Esophagus squamous epithelium (tissue), 5 donors: ENCODE data around the gene EHHADH. TPM values are rescaled to one million over a fixed set of nuclear protein-coding genes. Genes with fewer than 3 reads are reported as not detected.
A peak's percentile ranks its signal among the peaks of the same experiment; 100 is the strongest.
"Not testable (repeated sequence)": the region's sequence is repeated elsewhere in the genome, so short reads cannot be mapped to it uniquely, and the experiment has no call there.

Source experiments
- DNase-seq: peaks from one replicate; lab custom pipeline; 2025; lab: John Stamatoyannopoulos, UW
- H3K27ac ChIP-seq, 4 donors: fragments of 200-600 bp; sonication (generic); one replicate each; pipeline ENCODE4 v1.5.1; 2016 to 2019; ENCODE audit warnings: mild to moderate bottlenecking in 1 of 4
- H3K27me3 ChIP-seq, 4 donors: fragments of 200-600 bp; sonication (generic); 1 replicate in 3 of 4; 2 replicates in 1 of 4; pipeline versions ENCODE4 v1.5.1 to v1.6.0; 2017 to 2021; ENCODE audit warnings: antibody characterized with exemption in 1 of 4
- H3K36me3 ChIP-seq, 3 donors: fragments of 200-600 bp; sonication (generic); one replicate each; pipeline ENCODE4 v1.5.1; 2016 to 2019
- H3K4me1 ChIP-seq, 3 donors: fragments of 200-600 bp; sonication (generic); one replicate each; pipeline ENCODE4 v1.5.1; 2017 to 2019
- H3K4me3 ChIP-seq, 4 donors: fragments of 200-600 bp; sonication (generic); 1 replicate in 3 of 4; 2 replicates in 1 of 4; pipeline ENCODE4 v1.5.1; 2016 to 2019; ENCODE audit warnings: mild to moderate bottlenecking in 2 of 4, moderate library complexity in 1 of 4
- H3K9me3 ChIP-seq, 3 donors: fragments of 200-600 bp; sonication (generic); one replicate each; pipeline ENCODE4 v1.5.1; 2016 to 2019
- POLR2A ChIP-seq, 4 donors: fragments of 450-650 bp; IDR thresholded peaks; one replicate each; pipeline ENCODE4 v1.6.1; 2017; ENCODE audit warnings: antibody characterized with exemption in 4 of 4, mild to moderate bottlenecking in 4 of 4, moderate library complexity in 3 of 4
- WGBS, 2 donors: methylation state at CpG; one replicate each; pipeline ENCODE4 v1.1.5; 2018; 5-methylcytosine and 5-hydroxymethylcytosine counted together
- intact Hi-C: fragments of 100-400 bp; cut with DNase I; formaldehyde crosslinking; loops from one replicate; pipeline ENCODE4 v1.15.0; 2022
- total RNA-seq, 4 donors: library from RNA; depleted of rRNA; stranded (reverse); fragments of >200 nt; gene quantifications; one replicate each; pipeline ENCODE4 v1.1.0, GENCODE V29; 2016
- TF ChIP-seq, protein P1 (sequence below), 6 experiments: fragments of 450-650 bp in 4 of 6; fragments of 200-600 bp in 2 of 6; sonication (generic) in 2 of 6; IDR thresholded peaks; one replicate each; pipeline ENCODE4 v1.5.1; 2016 to 2019; ENCODE audit warnings: antibody characterized with exemption in 6 of 6, mild to moderate bottlenecking in 4 of 6, moderate library complexity in 4 of 6
- donor health status: DM: yes; HTN: yes; CAD: no.

Gene EHHADH
- total RNA-seq, 4 donors from 2014 or later, result 5.7 to 6.3 (median 5.9) TPM

GRCh38 chr3:185233328-185233727 lies 20.5 kb downstream of the EHHADH start:
- no peak for TF ChIP-seq POLR2A (IDR thresholded peaks at IDR 0.05)
- intact Hi-C loops, result no loop called here
- WGBS, 2 donors, result 89 to 90% methylated on average over 2 of the region's 2 CpGs
- no peak overlapping the region for H3K4me3 ChIP-seq
- no peaks in the 10 kb centered on the region for H3K4me1 ChIP-seq
- no peak overlapping the region for H3K27ac ChIP-seq
- DNase-seq, result no peak
- H3K36me3 ChIP-seq, result peaks cover 0 to 44% (median 4%) of the 10 kb centered on the region in 3 donors
- peaks cover 0 to 47% (median 0%) of the 10 kb centered on the region in 3 donors for H3K9me3 ChIP-seq
- H3K27me3 ChIP-seq, result no peaks in the 10 kb centered on the region

GRCh38 chr3:185226526-185226925 lies 27.3 kb downstream of the EHHADH start:
- WGBS, 2 donors, result 92 to 100% methylated on average over 1 of the region's 1 CpG
- H3K27ac ChIP-seq, intact Hi-C loops, DNase-seq, H3K27me3 ChIP-seq, H3K4me3 ChIP-seq, H3K4me1 ChIP-seq, H3K9me3 ChIP-seq: not testable (repeated sequence)
- H3K36me3 ChIP-seq, result peaks cover 0 to 34% (median 0%) of the 10 kb centered on the region in 3 donors

- no peak for TF ChIP-seq POLR2A (IDR thresholded peaks at IDR 0.05)
- TF ChIP-seq, protein P1, sequence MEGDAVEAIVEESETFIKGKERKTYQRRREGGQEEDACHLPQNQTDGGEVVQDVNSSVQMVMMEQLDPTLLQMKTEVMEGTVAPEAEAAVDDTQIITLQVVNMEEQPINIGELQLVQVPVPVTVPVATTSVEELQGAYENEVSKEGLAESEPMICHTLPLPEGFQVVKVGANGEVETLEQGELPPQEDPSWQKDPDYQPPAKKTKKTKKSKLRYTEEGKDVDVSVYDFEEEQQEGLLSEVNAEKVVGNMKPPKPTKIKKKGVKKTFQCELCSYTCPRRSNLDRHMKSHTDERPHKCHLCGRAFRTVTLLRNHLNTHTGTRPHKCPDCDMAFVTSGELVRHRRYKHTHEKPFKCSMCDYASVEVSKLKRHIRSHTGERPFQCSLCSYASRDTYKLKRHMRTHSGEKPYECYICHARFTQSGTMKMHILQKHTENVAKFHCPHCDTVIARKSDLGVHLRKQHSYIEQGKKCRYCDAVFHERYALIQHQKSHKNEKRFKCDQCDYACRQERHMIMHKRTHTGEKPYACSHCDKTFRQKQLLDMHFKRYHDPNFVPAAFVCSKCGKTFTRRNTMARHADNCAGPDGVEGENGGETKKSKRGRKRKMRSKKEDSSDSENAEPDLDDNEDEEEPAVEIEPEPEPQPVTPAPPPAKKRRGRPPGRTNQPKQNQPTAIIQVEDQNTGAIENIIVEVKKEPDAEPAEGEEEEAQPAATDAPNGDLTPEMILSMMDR (IDR thresholded peaks at IDR 0.05), result no peak
- intact Hi-C loops, result no loop called here
- H3K4me1 ChIP-seq, result no peaks in the 10 kb centered on the region
- H3K36me3 ChIP-seq, result peaks cover 0 to 34% (median 0%) of the 10 kb centered on the region in 3 donors
- H3K4me3 ChIP-seq, result no peak overlapping the region
- no peaks in the 10 kb centered on the region for H3K9me3 ChIP-seq
- no peak for DNase-seq
- no peaks in the 10 kb centered on the region for H3K27me3 ChIP-seq
- no peak overlapping the region for H3K27ac ChIP-seq
Observed at GRCh38 chr3:185225523-185225922, 28.3 kb downstream of the EHHADH start.

DNA sequence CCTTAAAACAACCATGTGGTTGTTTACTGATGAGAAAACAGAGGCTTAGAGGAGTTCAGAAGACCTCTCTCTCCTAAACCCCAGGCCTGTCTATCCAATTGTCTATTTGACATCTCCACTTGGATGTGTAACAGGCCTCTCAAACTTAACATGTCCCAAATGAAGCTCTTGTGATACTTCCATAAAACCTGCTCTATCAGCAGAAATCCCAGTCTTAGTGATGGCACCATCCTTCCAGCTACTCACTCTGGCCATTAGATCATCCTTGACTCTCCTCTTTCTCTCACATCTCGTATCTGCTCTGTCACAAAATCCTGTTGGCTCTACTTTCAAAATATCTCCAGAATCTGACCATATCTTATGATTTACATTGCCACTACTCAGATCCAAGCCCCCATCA lies 28.8 kb downstream of the EHHADH start:
- Histone ChIP-seq H3K27me3 (no peaks in the 10 kb centered on the region), H3K27ac (no peak overlapping the region), H3K9me3 (no peaks in the 10 kb centered on the region), H3K4me3 (no peak overlapping the region), H3K4me1 (no peaks in the 10 kb centered on the region), H3K36me3 (peaks cover 0 to 34% (median 0%) of the 10 kb centered on the region in 3 donors)
- WGBS, 2 donors, result 88 to 100% methylated on average over 1 of the region's 1 CpG
- DNase-seq, result no peak
- TF ChIP-seq POLR2A (IDR thresholded peaks at IDR 0.05), result no peak
- TF ChIP-seq, protein P1 (IDR thresholded peaks at IDR 0.05), result no peak
- intact Hi-C loops, result no loop called here

- H3K4me1 ChIP-seq, result peaks cover 0 to 6% (median 0%) of the 10 kb centered on the region in 3 donors
- no peak for DNase-seq
- intact Hi-C loops, result no loop called here
- no peaks in the 10 kb centered on the region for H3K9me3 ChIP-seq
- H3K27me3 ChIP-seq, result no peaks in the 10 kb centered on the region
- H3K27ac ChIP-seq, result no peak overlapping the region
- no peak overlapping the region for H3K4me3 ChIP-seq
- no peak for TF ChIP-seq POLR2A (IDR thresholded peaks at IDR 0.05)
- TF ChIP-seq, protein P1 (IDR thresholded peaks at IDR 0.05), result no peak
- H3K36me3 ChIP-seq, result peaks cover 0 to 17% (median 0%) of the 10 kb centered on the region in 3 donors
Observed at GRCh38 chr3:185221203-185221602, 32.6 kb downstream of the EHHADH start.

DNA sequence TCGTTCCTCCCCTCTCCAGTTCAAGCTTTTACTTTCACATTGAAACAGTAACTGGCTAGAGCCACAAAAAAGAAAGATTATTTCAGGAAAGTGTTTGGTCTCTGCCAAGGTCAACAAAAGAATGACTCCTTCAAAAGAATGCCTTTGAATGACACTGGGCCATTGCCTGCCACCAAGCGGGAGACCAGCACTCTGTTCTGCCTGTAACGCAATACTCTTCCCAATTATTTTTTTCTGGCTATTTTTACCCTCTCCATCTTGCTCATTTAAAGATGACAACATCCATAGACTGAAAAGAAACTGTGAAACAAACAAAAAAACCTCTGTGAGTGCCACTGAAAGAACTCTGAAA lies 37.3 kb downstream of the EHHADH start:
- TF ChIP-seq, protein P1 (IDR thresholded peaks at IDR 0.05), result no peak
- TF ChIP-seq POLR2A (IDR thresholded peaks at IDR 0.05), result no peak
- no peaks in the 10 kb centered on the region for H3K9me3 ChIP-seq
- H3K36me3 ChIP-seq, result peaks cover 0 to 3% (median 0%) of the 10 kb centered on the region in 3 donors
- 27 to 39% methylated on average over 3 of the region's 3 CpGs for WGBS, 2 donors
- peak overlapping the region in 2 of 4 donors; percentile 8 to 50 for H3K4me3 ChIP-seq
- H3K27me3 ChIP-seq, result no peaks in the 10 kb centered on the region
- H3K27ac ChIP-seq, result peak overlapping the region in 1 of 4 donors; percentile 18
- peaks cover 0 to 8% (median 0%) of the 10 kb centered on the region in 3 donors for H3K4me1 ChIP-seq
- intact Hi-C loops, result no loop called here
- no peak for DNase-seq
